K562 (cell line): ENCODE measurements around the gene MMP11. TPM values are rescaled to one million over a fixed set of nuclear protein-coding genes. Genes with fewer than 3 reads are reported as not detected.
A peak's percentile ranks its signal among the peaks of the same experiment; 100 is the strongest.

ENCODE experiments used
- CHAMP1 ChIP-seq: fragments of 450-650 bp; IDR thresholded peaks from 2 replicates; pipeline ENCODE4 v1.6.1; 2016; ENCODE audit warnings: mild to moderate bottlenecking
- CUX1 ChIP-seq: fragments of 200-800 bp; sonication (Bioruptor generic); IDR thresholded peaks from 2 replicates; pipeline ENCODE4 v1.6.1; 2016; ENCODE audit warnings: missing genetic modification characterization, missing compliant biosample characterization
- KDM5B ChIP-seq: fragments of 200-600 bp; sonication (generic); IDR thresholded peaks from 2 replicates; pipeline ENCODE4 v1.6.1; 2012; ENCODE audit warnings: low read depth, mild to moderate bottlenecking, moderate library complexity, low read length, control low read depth, inconsistent platforms; ENCODE audit not compliant: insufficient replicate concordance
- NRF1 ChIP-seq, 2 experiments: fragments of 450-650 bp; IDR thresholded peaks in 1 of 2; conservative IDR thresholded peaks in 1 of 2; 2 replicates each; pipeline ENCODE4 v1.6.1; 2014; ENCODE audit warnings: mild to moderate bottlenecking in 2 of 2
- PCBP2 ChIP-seq: fragments of 200-400 bp; formaldehyde crosslinking; IDR thresholded peaks from 2 replicates; pipeline ENCODE4 v1.6.1; 2018; ENCODE audit warnings: low read length, low read depth, mild to moderate bottlenecking, moderate library complexity; ENCODE audit not compliant: poor library complexity, severe bottlenecking
- RBFOX2 ChIP-seq: fragments of 200-400 bp; formaldehyde crosslinking; IDR thresholded peaks from 2 replicates; pipeline ENCODE4 v1.6.1; 2017; ENCODE audit warnings: low read depth, mild to moderate bottlenecking, low read length, moderate library complexity
- RREB1 ChIP-seq: fragments of 250-450 bp; sonication (Bioruptor Pico); IDR thresholded peaks from 2 replicates; pipeline ENCODE4 v1.4.0; 2020
- ZNF324 ChIP-seq: fragments of 250-450 bp; sonication (Bioruptor Pico); IDR thresholded peaks from 2 replicates; pipeline ENCODE4 v1.4.0; 2020; ENCODE audit warnings: mild to moderate bottlenecking
- ZNF395 ChIP-seq: fragments of 200-800 bp; sonication (Bioruptor generic); IDR thresholded peaks from 2 replicates; pipeline ENCODE4 v1.6.1; 2017; ENCODE audit warnings: missing genetic modification characterization, missing compliant biosample characterization
- ZNF766 ChIP-seq: fragments of 200-800 bp; sonication (Bioruptor generic); conservative IDR thresholded peaks from 2 replicates; pipeline ENCODE4 v1.6.1; 2016; ENCODE audit warnings: missing genetic modification characterization, missing compliant biosample characterization
- polyA plus RNA-seq, 8 experiments: library from polyadenylated mRNA; depleted of rRNA in 4 of 8; stranded (reverse) in 5 of 8; unstranded in 3 of 8; fragments of >200 nt; fragmentation: Nextera tagmentation in 2 of 8; fragmentation: Illumina TruSeq in 1 of 8; extraction: Ambion mirVana in 2 of 8; extraction: Trizol in 1 of 8; gene quantifications; 2 replicates each; pipeline versions ENCODE4 v1.2.1 to v1.2.3, GENCODE V29; 2011 to 2014; ENCODE audit warnings: inconsistent platforms in 1 of 8, missing spikeins in 1 of 8
- total RNA-seq, 7 experiments: library from RNA; depleted of rRNA in 6 of 7; stranded (reverse); fragments of >200 nt in 6 of 7; fragmentation: Illumina TruSeq in 2 of 7; extraction: Trizol in 2 of 7; gene quantifications; 2 replicates each; pipeline versions ENCODE4 v1.2.1 to v1.2.3, GENCODE V29; 2011 to 2021; ENCODE audit warnings: low replicate concordance in 1 of 7

MMP11 gene
- total and polyA plus RNA-seq, 9 of the 15 experiments (the other 6 are each of a cell fraction or from before 2014, with no cell fraction given), result 0.14 to 1.8 (median 1.1) TPM; not detected in 2

- TF ChIP-seq ZNF324 (CRISPR knock-in tag) (no peak), ZNF766 (CRISPR knock-in tag) (peak; percentile 93), ZNF395 (CRISPR knock-in tag) (peak; percentile 88), KDM5B (peak; percentile 78), RREB1 (CRISPR knock-in tag) (no peak), CHAMP1 (no peak), CUX1 (CRISPR knock-in tag) (peak; percentile 36; the same call in 1 of the 2 replicates), RBFOX2 (peak; percentile 88), PCBP2 (no peak), NRF1 (conservative IDR thresholded peaks at IDR 0.05 in 1 of 2, IDR thresholded peaks at IDR 0.05 in 1 of 2) (peak; percentile 97)
Observed at GRCh38 chr22:23786752-23787599, 14.3 kb downstream of the MMP11 start, which contains the start of gene SMARCB1 (continued).
